MM.1S (cell line): ENCODE results near the gene ATXN10.

Source experiments
- DNase-seq: peaks from one replicate; pipeline ENCODE4 v3.0.0-alpha.2; 2015
- H2AFZ ChIP-seq: fragments of 300-600 bp; sonication (generic); 2 replicates; pipeline ENCODE4 v1.6.0; 2016; ENCODE audit warnings: antibody characterized with exemption, low read length
- H3F3A ChIP-seq: fragments of 300-600 bp; sonication (generic); 2 replicates; pipeline ENCODE4 v1.6.1; 2016; ENCODE audit warnings: mild to moderate bottlenecking, antibody characterized with exemption, low read length, moderate library complexity, mixed read lengths; ENCODE audit not compliant: insufficient read depth
- H3K27ac ChIP-seq: fragments of 300-600 bp; sonication (generic); 2 replicates; pipeline ENCODE4 v1.5.1; 2016; ENCODE audit warnings: mild to moderate bottlenecking, low read length
- H3K27me3 ChIP-seq: fragments of 300-600 bp; sonication (generic); replicated peaks from 2 replicates; pipeline ENCODE4 v1.6.0; 2016; ENCODE audit warnings: low read length; ENCODE audit not compliant: insufficient read depth
- H3K36me3 ChIP-seq: fragments of 300-600 bp; sonication (generic); replicated peaks from 2 replicates; pipeline ENCODE4 v1.6.1; 2016; ENCODE audit warnings: mild to moderate bottlenecking, low read length, mixed read lengths; ENCODE audit not compliant: insufficient read depth
- H3K4me1 ChIP-seq: fragments of 300-600 bp; sonication (generic); 2 replicates; pipeline ENCODE4 v1.6.1; 2016; ENCODE audit warnings: low read length, mixed read lengths
- H3K4me2 ChIP-seq: fragments of 300-600 bp; sonication (generic); 2 replicates; pipeline ENCODE4 v1.6.0; 2016; ENCODE audit warnings: low read depth, low read length
- H3K4me3 ChIP-seq: fragments of 300-600 bp; sonication (generic); 2 replicates; pipeline ENCODE4 v1.5.1; 2016; ENCODE audit warnings: low read length, mixed read lengths
- H3K79me2 ChIP-seq: fragments of 300-600 bp; sonication (generic); 2 replicates; pipeline ENCODE4 v1.6.1; 2016; ENCODE audit warnings: mixed run types, low read length, mixed read lengths
- H3K9ac ChIP-seq: fragments of 300-600 bp; sonication (generic); 2 replicates; pipeline ENCODE4 v1.6.1; 2016; ENCODE audit warnings: low read length, mixed read lengths
- H3K9me2 ChIP-seq: fragments of 300-600 bp; sonication (generic); replicated peaks from 2 replicates; pipeline ENCODE4 v1.6.1; 2016; ENCODE audit warnings: mild to moderate bottlenecking, low read length, mixed read lengths; ENCODE audit not compliant: insufficient read depth
- H3K9me3 ChIP-seq: fragments of 300-600 bp; sonication (generic); replicated peaks from 2 replicates; pipeline ENCODE4 v1.6.1; 2016; ENCODE audit warnings: mild to moderate bottlenecking, low read length, mixed read lengths; ENCODE audit not compliant: insufficient read depth
- H4K20me1 ChIP-seq: fragments of 300-600 bp; sonication (generic); 2 replicates; pipeline ENCODE4 v1.6.1; 2016; ENCODE audit warnings: mild to moderate bottlenecking, low read length, moderate library complexity, mixed read lengths; ENCODE audit not compliant: insufficient read depth
- CTCF ChIP-seq: fragments of 300-600 bp; sonication (generic); IDR thresholded peaks from 2 replicates; pipeline ENCODE4 v1.5.1; 2016; ENCODE audit warnings: antibody characterized with exemption, low read length, mixed read lengths
- EZH2 ChIP-seq: fragments of 300-600 bp; sonication (generic); optimal IDR thresholded peaks from 2 replicates; pipeline ENCODE3; 2017; ENCODE audit warnings: low read depth, mild to moderate bottlenecking, antibody characterized with exemption, low read length, mixed read lengths
- EZH2phosphoT487 ChIP-seq: fragments of 300-600 bp; sonication (generic); IDR thresholded peaks from 2 replicates; pipeline ENCODE4 v1.6.1; 2018; ENCODE audit warnings: antibody characterized with exemption, low read length

ATXN10 gene

GRCh38 chr22:45726081-45726480 is 54.4 kb downstream of the ATXN10 start:
- Histone ChIP-seq H2AFZ (no peak overlapping the region), H3F3A (no peaks in the 10 kb centered on the region), H3K4me2 (no peak overlapping the region), H3K36me3 (no peaks in the 10 kb centered on the region), H3K4me3 (no peak overlapping the region), H3K9me2 (no peaks in the 10 kb centered on the region), H3K27me3 (no peaks in the 10 kb centered on the region), H3K27ac (no peak overlapping the region), H3K79me2 (peaks cover 29% of the 10 kb centered on the region), H3K9ac (no peak overlapping the region), H3K4me1 (peaks cover 3% of the 10 kb centered on the region; the same call in 1 of the 2 replicates), H3K9me3 (no peaks in the 10 kb centered on the region), H4K20me1 (no peaks in the 10 kb centered on the region)
- TF ChIP-seq EZH2, result no peak
- TF ChIP-seq EZH2phosphoT487, result no peak
- TF ChIP-seq CTCF, result no peak
- DNase-seq, result no peak

- no peaks in the 10 kb centered on the region for H3F3A ChIP-seq
- H3K9me2 ChIP-seq, result no peaks in the 10 kb centered on the region
- H3K27ac ChIP-seq, result no peak overlapping the region
- H3K36me3 ChIP-seq, result no peaks in the 10 kb centered on the region; the same call in 1 of the 2 replicates
- no peak for DNase-seq
- H3K4me1 ChIP-seq, result no peaks in the 10 kb centered on the region
- H4K20me1 ChIP-seq, result no peaks in the 10 kb centered on the region
- H3K9me3 ChIP-seq, result no peaks in the 10 kb centered on the region
- peaks cover 9% of the 10 kb centered on the region for H3K79me2 ChIP-seq
- H3K4me3 ChIP-seq, result no peak overlapping the region
- no peak overlapping the region for H3K9ac ChIP-seq
- no peak overlapping the region for H2AFZ ChIP-seq
- no peak overlapping the region for H3K4me2 ChIP-seq
- TF ChIP-seq EZH2, result no peak
- no peak for TF ChIP-seq EZH2phosphoT487
- no peaks in the 10 kb centered on the region for H3K27me3 ChIP-seq
Measured at GRCh38 chr22:45731041-45731797, 59.6 kb downstream of the ATXN10 start.

- H3K36me3 ChIP-seq, result no peaks in the 10 kb centered on the region; the same call in 1 of the 2 replicates
- no peak overlapping the region for H2AFZ ChIP-seq
- no peaks in the 10 kb centered on the region for H3K4me1 ChIP-seq
- DNase-seq, result no peak
- no peak overlapping the region for H3K4me2 ChIP-seq
- H4K20me1 ChIP-seq, result no peaks in the 10 kb centered on the region
- no peak overlapping the region for H3K9ac ChIP-seq
- no peaks in the 10 kb centered on the region for H3K9me2 ChIP-seq
- peak; percentile 18; the same call in 1 of the 2 replicates for TF ChIP-seq CTCF
- no peak for TF ChIP-seq EZH2
- no peaks in the 10 kb centered on the region for H3K9me3 ChIP-seq
- no peaks in the 10 kb centered on the region for H3K27me3 ChIP-seq
- H3K79me2 ChIP-seq, result peaks cover 2% of the 10 kb centered on the region
- no peak overlapping the region for H3K27ac ChIP-seq
- no peak overlapping the region for H3K4me3 ChIP-seq
- no peaks in the 10 kb centered on the region for H3F3A ChIP-seq
Measured at GRCh38 chr22:45731798-45732495, 60.3 kb downstream of the ATXN10 start.

- H3K4me3 ChIP-seq, result no peak overlapping the region
- H3K27me3 ChIP-seq, result no peaks in the 10 kb centered on the region
- DNase-seq, result no peak
- H3K4me2 ChIP-seq, result no peak overlapping the region
- H3K4me1 ChIP-seq, result no peaks in the 10 kb centered on the region
- H3K9ac ChIP-seq, result no peak overlapping the region
- no peak overlapping the region for H2AFZ ChIP-seq
- H3K9me3 ChIP-seq, result no peaks in the 10 kb centered on the region
- TF ChIP-seq EZH2phosphoT487, result no peak
- no peak for TF ChIP-seq EZH2
- TF ChIP-seq CTCF, result no peak
- H3K9me2 ChIP-seq, result no peaks in the 10 kb centered on the region
- H3F3A ChIP-seq, result no peaks in the 10 kb centered on the region
- H3K36me3 ChIP-seq, result no peaks in the 10 kb centered on the region; the same call in 1 of the 2 replicates
- no peaks in the 10 kb centered on the region for H3K79me2 ChIP-seq
- no peak overlapping the region for H3K27ac ChIP-seq
- no peaks in the 10 kb centered on the region for H4K20me1 ChIP-seq
Measured at GRCh38 chr22:45735273-45735672, 63.6 kb downstream of the ATXN10 start.
